ENCODE results near the gene ZDHHC14.

DNA sequence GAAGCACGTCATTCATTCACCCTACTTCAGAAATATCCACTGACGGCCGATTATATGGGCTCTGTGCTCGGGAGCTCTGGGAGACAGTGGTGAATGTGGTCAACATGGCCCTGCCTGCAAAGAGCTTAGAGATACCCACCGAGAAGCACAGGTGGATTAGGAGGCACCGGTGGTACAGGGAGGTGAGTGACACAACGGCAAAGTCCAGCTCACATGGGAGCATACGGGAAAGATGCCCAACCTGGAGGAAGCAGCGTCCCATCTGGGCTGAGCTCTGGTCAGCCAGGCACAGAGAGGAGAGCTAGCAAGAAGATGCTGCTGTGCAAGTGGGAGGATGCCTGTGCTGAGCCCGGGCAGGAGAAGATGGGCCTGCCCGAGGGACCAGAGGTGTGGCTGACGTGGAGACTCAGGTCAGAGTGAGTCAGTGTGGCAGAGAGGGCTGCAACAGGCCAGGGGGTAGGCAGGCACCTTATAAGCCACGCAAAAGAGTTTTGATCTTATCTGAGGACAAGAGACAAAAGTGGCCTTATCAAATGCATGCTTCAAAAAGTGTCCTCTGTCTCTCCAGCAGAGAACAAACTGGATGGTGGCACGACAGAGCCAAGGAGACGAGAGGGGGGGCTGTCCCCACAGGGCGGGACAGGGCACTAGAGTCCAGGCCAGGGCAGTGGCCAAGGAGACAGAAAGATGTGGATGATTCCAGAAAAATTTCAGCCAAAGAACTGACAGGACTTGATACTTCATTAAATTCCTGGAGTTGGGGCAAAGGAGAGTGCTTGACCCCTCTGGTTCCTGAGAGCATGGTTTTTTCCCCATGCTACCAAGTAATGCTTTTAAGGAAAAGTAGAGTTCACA lies 227.5 kb downstream of the ZDHHC14 start:
- TF ChIP-seq TAF1 (IDR thresholded peaks at IDR 0.05; ENCODE audit: low read depth) (no peak), RAD21 (IDR thresholded peaks at IDR 0.05; ENCODE audit: low read depth) (no peak), EP300 (IDR thresholded peaks at IDR 0.05; ENCODE audit: borderline replicate concordance) (no peak), ZBTB7A (IDR thresholded peaks at IDR 0.05; ENCODE audit: low read depth) (no peak), CEBPB (IDR thresholded peaks at IDR 0.05) (no peak), YY1 (IDR thresholded peaks at IDR 0.05; ENCODE audit: low read depth) (no peak), EGR1 (IDR thresholded peaks at IDR 0.05) (no peak), TCF12 (IDR thresholded peaks at IDR 0.05; ENCODE audit: low read depth) (no peak), FOXM1 (IDR thresholded peaks at IDR 0.05; ENCODE audit: borderline replicate concordance, low read depth) (no peak)
- TF ChIP-seq, protein P1, sequence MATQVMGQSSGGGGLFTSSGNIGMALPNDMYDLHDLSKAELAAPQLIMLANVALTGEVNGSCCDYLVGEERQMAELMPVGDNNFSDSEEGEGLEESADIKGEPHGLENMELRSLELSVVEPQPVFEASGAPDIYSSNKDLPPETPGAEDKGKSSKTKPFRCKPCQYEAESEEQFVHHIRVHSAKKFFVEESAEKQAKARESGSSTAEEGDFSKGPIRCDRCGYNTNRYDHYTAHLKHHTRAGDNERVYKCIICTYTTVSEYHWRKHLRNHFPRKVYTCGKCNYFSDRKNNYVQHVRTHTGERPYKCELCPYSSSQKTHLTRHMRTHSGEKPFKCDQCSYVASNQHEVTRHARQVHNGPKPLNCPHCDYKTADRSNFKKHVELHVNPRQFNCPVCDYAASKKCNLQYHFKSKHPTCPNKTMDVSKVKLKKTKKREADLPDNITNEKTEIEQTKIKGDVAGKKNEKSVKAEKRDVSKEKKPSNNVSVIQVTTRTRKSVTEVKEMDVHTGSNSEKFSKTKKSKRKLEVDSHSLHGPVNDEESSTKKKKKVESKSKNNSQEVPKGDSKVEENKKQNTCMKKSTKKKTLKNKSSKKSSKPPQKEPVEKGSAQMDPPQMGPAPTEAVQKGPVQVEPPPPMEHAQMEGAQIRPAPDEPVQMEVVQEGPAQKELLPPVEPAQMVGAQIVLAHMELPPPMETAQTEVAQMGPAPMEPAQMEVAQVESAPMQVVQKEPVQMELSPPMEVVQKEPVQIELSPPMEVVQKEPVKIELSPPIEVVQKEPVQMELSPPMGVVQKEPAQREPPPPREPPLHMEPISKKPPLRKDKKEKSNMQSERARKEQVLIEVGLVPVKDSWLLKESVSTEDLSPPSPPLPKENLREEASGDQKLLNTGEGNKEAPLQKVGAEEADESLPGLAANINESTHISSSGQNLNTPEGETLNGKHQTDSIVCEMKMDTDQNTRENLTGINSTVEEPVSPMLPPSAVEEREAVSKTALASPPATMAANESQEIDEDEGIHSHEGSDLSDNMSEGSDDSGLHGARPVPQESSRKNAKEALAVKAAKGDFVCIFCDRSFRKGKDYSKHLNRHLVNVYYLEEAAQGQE (IDR thresholded peaks at IDR 0.05; ENCODE audit: low read depth), result no peak
- TF ChIP-seq, protein P2, sequence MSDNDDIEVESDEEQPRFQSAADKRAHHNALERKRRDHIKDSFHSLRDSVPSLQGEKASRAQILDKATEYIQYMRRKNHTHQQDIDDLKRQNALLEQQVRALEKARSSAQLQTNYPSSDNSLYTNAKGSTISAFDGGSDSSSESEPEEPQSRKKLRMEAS (IDR thresholded peaks at IDR 0.05), result no peak
- TF ChIP-seq, protein P3, sequence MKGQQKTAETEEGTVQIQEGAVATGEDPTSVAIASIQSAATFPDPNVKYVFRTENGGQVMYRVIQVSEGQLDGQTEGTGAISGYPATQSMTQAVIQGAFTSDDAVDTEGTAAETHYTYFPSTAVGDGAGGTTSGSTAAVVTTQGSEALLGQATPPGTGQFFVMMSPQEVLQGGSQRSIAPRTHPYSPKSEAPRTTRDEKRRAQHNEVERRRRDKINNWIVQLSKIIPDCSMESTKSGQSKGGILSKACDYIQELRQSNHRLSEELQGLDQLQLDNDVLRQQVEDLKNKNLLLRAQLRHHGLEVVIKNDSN (IDR thresholded peaks at IDR 0.05), result no peak
